EL (cell line): ENCODE data around the gene ZNF768.
A peak's percentile ranks its signal among the peaks of the same experiment; 100 is the strongest.
"Not testable (repeated sequence)": the region's sequence is repeated elsewhere in the genome, so short reads cannot be mapped to it uniquely, and the experiment has no call there.

Experiments
- DNase-seq: peaks from one replicate; pipeline ENCODE4 v3.0.0-alpha.2; 2016

ZNF768 gene

DNA sequence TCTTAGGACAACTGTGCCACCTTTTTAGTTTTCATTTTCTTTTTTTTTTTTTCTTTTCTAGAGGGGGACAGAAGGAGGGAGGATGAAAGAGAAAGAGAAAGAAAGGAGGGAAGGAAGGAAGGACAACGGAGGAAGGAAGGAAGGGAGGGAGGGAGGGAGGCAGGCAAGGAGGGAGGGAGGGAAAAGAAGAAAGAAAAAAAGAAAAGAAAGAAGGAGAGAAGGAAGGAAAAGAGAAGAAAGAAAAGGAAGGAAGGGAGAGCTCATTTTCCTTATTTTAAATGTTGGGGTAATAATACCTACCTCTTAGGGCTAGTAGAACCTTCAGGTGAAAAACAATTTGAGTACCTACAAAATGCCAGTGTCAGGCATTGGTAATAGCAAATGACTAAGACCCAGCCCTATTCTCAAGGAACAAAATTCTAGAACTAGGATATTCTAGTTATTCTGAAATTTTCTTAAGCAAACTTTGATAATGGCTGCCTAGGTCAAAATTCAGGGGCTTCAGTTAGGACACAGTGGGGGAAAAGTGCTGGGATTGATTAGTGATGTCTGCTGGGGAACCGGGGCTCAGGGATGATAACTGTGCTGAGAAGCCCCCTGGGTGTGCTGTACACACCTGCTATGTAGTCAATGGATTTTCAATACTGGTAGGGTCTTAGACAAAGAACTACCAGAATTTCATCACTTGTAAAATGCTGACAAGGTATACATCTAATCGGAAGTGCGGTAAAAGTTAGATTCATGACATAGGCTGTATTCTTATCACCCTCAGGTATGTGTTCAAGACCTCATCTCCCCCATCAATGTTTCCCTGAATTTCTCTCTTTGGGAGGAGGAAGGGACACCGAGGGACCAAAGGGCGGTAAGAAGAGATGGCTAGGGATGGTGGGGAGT lies 22.7 kb downstream of the ZNF768 start:
- no peak for DNase-seq

DNA sequence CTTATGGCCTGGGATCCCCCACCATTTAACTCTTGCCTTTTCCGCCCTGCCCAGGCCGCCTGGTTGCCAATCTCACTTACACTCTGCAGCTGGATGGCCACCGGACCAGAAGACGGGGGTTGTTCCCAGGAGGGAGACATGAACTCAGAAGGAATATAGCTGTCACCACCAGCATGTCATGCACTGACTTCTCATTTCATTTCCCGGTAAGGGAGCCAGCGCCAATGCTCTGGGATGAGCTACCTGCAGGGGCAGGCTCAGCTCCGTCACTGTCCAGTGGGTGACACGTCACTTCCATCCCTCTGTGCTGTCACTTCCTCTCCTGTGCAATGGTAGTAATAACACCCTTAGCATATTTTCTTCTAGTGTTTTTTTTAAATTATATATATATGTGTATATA lies 27.1 kb downstream of the ZNF768 start:
- no peak for DNase-seq

DNA sequence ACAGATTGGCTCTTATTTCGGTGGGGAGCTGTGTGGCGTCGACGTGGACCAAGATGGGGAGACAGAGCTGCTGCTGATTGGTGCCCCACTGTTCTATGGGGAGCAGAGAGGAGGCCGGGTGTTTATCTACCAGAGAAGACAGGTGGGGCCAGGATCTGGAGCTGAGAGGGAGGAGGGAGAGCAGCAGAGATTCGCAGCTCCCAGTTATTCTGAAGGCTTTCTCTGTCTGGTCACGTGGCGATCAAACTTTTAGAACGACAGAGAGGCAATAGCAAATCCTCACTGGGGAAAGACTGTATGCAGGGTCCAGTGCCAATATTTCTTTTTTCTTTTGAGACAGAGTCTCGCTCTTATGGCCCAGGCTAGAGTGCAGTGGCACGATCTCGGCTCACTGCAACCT lies 31.7 kb downstream of the ZNF768 start:
- no peak for DNase-seq

GRCh38 chr16:30493941-30494488 lies 32.4 kb downstream of the ZNF768 start:
- DNase-seq: no peak

GRCh38 chr16:30491744-30492308 lies 34.5 kb downstream of the ZNF768 start:
- DNase-seq: peak; percentile 95

- no peak for DNase-seq
Observed at GRCh38 chr16:30491229-30491628, 35.1 kb downstream of the ZNF768 start.

DNA sequence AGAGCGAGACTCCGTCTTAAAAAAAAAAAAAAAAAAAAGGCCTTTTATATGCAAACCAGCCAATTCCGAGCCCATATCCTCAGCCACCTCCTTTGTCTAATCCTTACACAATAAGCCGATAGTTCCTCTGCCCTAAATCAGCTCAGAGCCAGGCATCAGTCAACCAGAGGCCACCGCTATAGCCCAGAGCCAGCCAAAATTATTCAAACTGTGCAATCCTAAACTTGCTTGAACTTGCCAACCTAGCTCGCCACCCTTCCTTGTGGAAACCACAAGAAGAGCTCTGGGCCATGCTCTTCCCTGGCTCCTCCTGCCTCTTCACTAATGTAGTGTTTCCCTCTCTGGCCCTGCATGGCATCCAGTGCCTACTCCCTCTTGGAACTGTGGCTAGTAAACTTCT lies 36.2 kb downstream of the ZNF768 start:
- no peak for DNase-seq

- DNase-seq: no peak
Observed at GRCh38 chr16:30488764-30489605, 37.4 kb downstream of the ZNF768 start.

DNA sequence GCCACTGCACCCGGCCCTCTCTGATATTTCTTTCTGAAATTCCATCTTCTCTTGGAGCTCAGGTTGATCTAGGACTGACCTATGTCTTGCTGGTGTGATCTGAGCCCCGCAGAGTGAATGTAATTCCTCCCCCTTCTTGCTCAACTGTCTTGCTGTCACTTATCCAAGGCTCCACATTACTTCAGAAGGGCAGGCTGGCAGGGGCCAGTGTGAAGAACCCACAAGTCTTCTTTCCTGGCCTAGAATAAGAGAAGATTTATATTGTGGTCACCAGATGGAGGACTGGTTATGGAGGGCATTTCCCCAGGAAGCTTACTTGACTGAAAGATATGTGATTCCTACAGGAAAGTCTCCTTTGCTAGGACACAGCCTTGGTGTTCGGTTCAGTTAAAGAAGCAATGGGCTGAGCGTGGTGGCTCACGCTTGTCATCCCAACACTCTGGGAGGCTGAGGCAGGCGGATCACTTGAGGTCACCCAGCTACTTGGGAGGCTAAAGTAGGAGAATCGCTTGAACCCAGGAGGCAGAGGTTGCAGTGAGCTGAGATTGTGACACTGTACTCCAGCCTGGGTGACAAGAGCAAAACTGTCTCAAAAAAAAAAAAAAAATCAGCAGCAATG lies 40.4 kb downstream of the ZNF768 start:
- peak; percentile 47 for DNase-seq

DNA sequence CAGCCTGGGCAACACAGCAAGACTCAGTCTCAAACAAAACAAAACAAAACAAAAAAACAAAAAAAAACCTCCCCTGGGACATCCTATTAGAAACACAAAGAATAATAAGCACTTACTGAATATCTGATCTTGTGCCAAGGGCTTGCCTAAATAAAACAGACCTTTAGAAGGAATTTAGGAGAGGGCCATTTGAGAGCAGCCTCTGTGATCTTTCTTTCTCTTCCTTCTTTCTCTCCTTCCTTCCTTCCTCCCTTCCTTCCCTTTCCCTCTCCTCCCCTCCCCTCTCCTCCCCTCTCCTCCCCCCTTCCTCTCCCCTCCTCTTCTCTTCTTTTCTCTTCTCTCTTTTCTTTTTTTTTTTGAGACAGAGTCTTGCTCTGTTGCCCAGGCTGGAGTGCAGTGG lies 41.5 kb downstream of the ZNF768 start:
- DNase-seq: no peak

DNA sequence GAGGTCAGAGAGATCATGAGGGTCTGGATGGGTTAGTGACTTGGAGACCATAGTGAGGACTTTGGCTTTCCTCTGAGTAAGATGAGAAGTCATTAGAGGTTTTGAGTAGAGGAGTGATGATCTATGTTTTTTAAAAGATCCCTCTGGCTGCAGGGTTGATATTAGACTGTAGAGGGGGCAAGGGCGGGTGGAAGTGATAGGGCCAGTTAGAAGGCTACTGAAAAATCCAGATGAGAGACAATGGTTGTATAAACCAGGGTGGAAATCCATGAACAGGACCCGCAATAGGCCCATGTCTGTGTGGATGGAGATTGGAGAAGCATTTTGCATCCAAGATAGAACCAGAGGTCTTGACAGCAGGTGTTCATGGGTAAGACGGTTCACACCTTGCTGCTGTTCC lies 44.0 kb downstream of the ZNF768 start:
- peak; percentile 13 for DNase-seq

GRCh38 chr16:30481381-30481780 lies 45.0 kb downstream of the ZNF768 start:
- DNase-seq: no peak

- no peak for DNase-seq
Observed at GRCh38 chr16:30478766-30479478, 47.4 kb downstream of the ZNF768 start.

DNA sequence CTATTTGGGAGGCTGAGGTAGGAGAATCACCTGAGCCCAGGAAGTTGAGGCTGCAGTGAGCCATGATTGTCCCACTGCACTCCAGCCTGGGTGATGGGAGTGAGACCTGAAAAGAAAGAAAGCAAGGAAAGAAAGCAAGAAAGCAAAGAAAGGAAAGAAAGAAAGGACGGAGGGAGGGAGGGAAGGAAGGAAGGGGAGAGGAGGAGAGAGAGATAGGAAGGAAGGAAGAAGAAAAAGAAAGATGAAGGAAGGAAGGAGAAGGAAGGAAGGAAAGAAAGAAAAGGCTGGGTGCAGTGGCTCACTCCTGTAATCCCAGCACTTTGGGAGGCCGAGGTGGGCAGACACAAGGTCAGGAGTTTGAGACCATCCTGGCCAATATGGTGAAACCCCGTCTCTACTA lies 48.6 kb downstream of the ZNF768 start:
- not testable (repeated sequence) for DNase-seq

GRCh38 chr16:30476991-30477390 lies 49.4 kb downstream of the ZNF768 start:
- DNase-seq: no peak

DNA sequence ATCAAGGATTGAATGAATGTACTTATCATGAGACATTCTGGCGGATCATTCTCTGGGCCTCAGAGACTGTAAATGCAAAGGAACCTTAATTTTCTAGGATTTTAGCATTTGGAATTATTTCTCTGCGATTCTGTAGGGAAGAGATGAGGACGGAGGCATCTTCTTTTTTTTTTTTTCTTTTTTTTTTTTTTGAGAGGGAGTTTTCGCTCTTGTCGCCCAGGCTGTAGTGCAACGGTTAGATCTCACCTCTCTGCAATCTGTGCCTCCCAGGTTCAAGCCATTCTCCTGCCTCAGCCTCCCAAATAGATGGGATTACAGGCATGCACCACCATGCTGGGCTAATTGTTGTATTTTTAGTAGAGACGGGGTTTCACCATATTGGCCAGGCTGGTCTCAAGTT lies 51.7 kb downstream of the ZNF768 start:
- no peak for DNase-seq

DNA sequence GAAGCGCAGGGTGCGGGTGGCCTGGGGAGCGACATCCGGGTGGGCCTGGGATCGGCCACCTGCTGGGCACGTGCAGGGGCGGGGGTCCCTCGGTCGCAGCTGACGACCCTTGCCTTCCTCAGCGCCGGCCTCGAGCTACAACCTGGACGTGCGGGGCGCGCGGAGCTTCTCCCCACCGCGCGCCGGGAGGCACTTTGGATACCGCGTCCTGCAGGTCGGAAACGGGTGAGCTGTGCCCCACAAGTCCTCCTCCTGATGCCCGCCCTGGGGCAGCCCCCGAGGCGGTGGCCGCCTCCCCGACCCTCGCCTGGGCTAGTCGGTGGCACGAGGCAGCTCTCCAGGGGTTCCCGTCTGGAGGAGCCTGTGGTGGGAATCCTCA lies 52.3 kb downstream of the ZNF768 start:
- no peak for DNase-seq
